Subcutaneous abdominal adipose tissue (tissue), 5 donors: ENCODE measurements around the gene ITFG2.

Experiments
- H3K27ac ChIP-seq: one replicate; pipeline ENCODE4 v1.7.0; 2013; ENCODE audit warnings: low read depth, mild to moderate bottlenecking, inconsistent platforms, low read length, moderate library complexity
- H3K27me3 ChIP-seq, 5 donors: one replicate each; pipeline ENCODE4 v1.7.0; 2013; ENCODE audit warnings: low read length in 5 of 5, inconsistent platforms in 1 of 5; ENCODE audit not compliant: control insufficient read depth in 5 of 5, insufficient read depth in 4 of 5
- H3K36me3 ChIP-seq, 5 donors: one replicate each; pipeline ENCODE4 v1.7.0; 2013; ENCODE audit warnings: low read length in 5 of 5; ENCODE audit not compliant: control insufficient read depth in 5 of 5, insufficient read depth in 5 of 5
- H3K4me1 ChIP-seq, 5 donors: one replicate each; pipeline ENCODE4 v1.7.0; 2013; ENCODE audit warnings: low read length in 5 of 5, mild to moderate bottlenecking in 3 of 5, moderate library complexity in 1 of 5; ENCODE audit not compliant: control insufficient read depth in 5 of 5, insufficient read depth in 5 of 5
- H3K4me3 ChIP-seq, 5 donors: one replicate each; pipeline ENCODE4 v1.7.0; 2013; ENCODE audit warnings: low read length in 5 of 5, low read depth in 1 of 5
- H3K9ac ChIP-seq, 5 donors: one replicate each; pipeline ENCODE4 v1.7.0; 2013; ENCODE audit warnings: low read length in 5 of 5, mild to moderate bottlenecking in 4 of 5, moderate library complexity in 3 of 5
- H3K9me3 ChIP-seq, 5 donors: one replicate each; pipeline ENCODE4 v1.7.0; 2013; ENCODE audit warnings: low read length in 5 of 5; ENCODE audit not compliant: control insufficient read depth in 5 of 5
- donor health status: healthy.
- donor health status: healthy.
- donor health status: healthy.
- donor health status: healthy.
- donor health status: healthy.

ITFG2 gene

GRCh38 chr12:2805143-2805520, 7.3 kb upstream of the ITFG2 start:
- no peak overlapping the region for H3K4me3 ChIP-seq
- no peak overlapping the region for H3K9ac ChIP-seq
- no peak overlapping the region for H3K27ac ChIP-seq
- no peaks in the 10 kb centered on the region for H3K9me3 ChIP-seq
- H3K27me3 ChIP-seq: no peaks in the 10 kb centered on the region
- peaks cover 0 to 50% (median 43%) of the 10 kb centered on the region in 5 donors for H3K36me3 ChIP-seq
- peaks cover 0 to 16% (median 6%) of the 10 kb centered on the region in 5 donors for H3K4me1 ChIP-seq

- H3K9ac ChIP-seq: no peak overlapping the region
- no peaks in the 10 kb centered on the region for H3K27me3 ChIP-seq
- H3K4me1 ChIP-seq: peaks cover 0 to 14% (median 7%) of the 10 kb centered on the region in 5 donors
- no peak overlapping the region for H3K4me3 ChIP-seq
- no peaks in the 10 kb centered on the region for H3K9me3 ChIP-seq
- H3K27ac ChIP-seq: no peak overlapping the region
- peaks cover 0 to 34% (median 27%) of the 10 kb centered on the region in 5 donors for H3K36me3 ChIP-seq
Observed at GRCh38 chr12:2806700-2807099, 5.8 kb upstream of the ITFG2 start.

- Histone ChIP-seq H3K27me3 (no peaks in the 10 kb centered on the region), H3K27ac (peak overlapping the region; percentile 94), H3K9me3 (no peaks in the 10 kb centered on the region), H3K4me1 (peaks cover 7 to 27% (median 22%) of the 10 kb centered on the region in 5 donors), H3K36me3 (peaks cover 0 to 9% (median 0%) of the 10 kb centered on the region in 5 donors), H3K4me3 (peak overlapping the region; percentile 77 to 99 (median 91)), H3K9ac (peak overlapping the region in 2 of 5 donors; percentile 75 to 84)
Observed at GRCh38 chr12:2811801-2812200, 667 bp upstream of the ITFG2 start.

- peak overlapping the region; percentile 65 to 88 (median 84) for H3K9ac ChIP-seq
Observed at GRCh38 chr12:2813214-2814185, 1.0 kb downstream of the ITFG2 start.

GRCh38 chr12:2819810-2820209, 7.3 kb downstream of the ITFG2 start:
- no peak overlapping the region for H3K27ac ChIP-seq
- H3K9ac ChIP-seq: no peak overlapping the region
- H3K36me3 ChIP-seq: peaks cover 12 to 88% (median 73%) of the 10 kb centered on the region in 5 donors
- H3K27me3 ChIP-seq: no peaks in the 10 kb centered on the region
- no peaks in the 10 kb centered on the region for H3K9me3 ChIP-seq
- no peak overlapping the region for H3K4me3 ChIP-seq
- H3K4me1 ChIP-seq: no peaks in the 10 kb centered on the region

More at GRCh38 chr12:2813214-2814185, 1.0 kb downstream of the ITFG2 start:
- H3K4me1 ChIP-seq: peaks cover 7 to 27% (median 22%) of the 10 kb centered on the region in 5 donors
- H3K27ac ChIP-seq: peak overlapping the region; percentile 94
- peak overlapping the region; percentile 77 to 99 (median 91) for H3K4me3 ChIP-seq
- H3K27me3 ChIP-seq: no peaks in the 10 kb centered on the region
- H3K36me3 ChIP-seq: peaks cover 0 to 26% (median 16%) of the 10 kb centered on the region in 5 donors
- no peaks in the 10 kb centered on the region for H3K9me3 ChIP-seq

- H3K9me3 ChIP-seq: no peaks in the 10 kb centered on the region
- peaks cover 14 to 91% (median 79%) of the 10 kb centered on the region in 5 donors for H3K36me3 ChIP-seq
- H3K27ac ChIP-seq: no peak overlapping the region
- H3K4me1 ChIP-seq: no peaks in the 10 kb centered on the region
- H3K4me3 ChIP-seq: no peak overlapping the region
- H3K27me3 ChIP-seq: no peaks in the 10 kb centered on the region
- H3K9ac ChIP-seq: no peak overlapping the region
Observed at GRCh38 chr12:2820432-2820831, 8.0 kb downstream of the ITFG2 start.

- H3K27ac ChIP-seq: no peak overlapping the region
- peaks cover 14 to 99% (median 92%) of the 10 kb centered on the region in 5 donors for H3K36me3 ChIP-seq
- H3K9me3 ChIP-seq: no peaks in the 10 kb centered on the region
- H3K27me3 ChIP-seq: no peaks in the 10 kb centered on the region
- no peak overlapping the region for H3K9ac ChIP-seq
- no peaks in the 10 kb centered on the region for H3K4me1 ChIP-seq
- no peak overlapping the region for H3K4me3 ChIP-seq
Observed at GRCh38 chr12:2823483-2823882, 11.0 kb downstream of the ITFG2 start.

GRCh38 chr12:2824541-2824940, 12.1 kb downstream of the ITFG2 start:
- Histone ChIP-seq H3K36me3 (peaks cover 18 to 99% (median 87%) of the 10 kb centered on the region in 5 donors), H3K4me3 (no peak overlapping the region), H3K9me3 (no peaks in the 10 kb centered on the region), H3K27me3 (no peaks in the 10 kb centered on the region), H3K4me1 (no peaks in the 10 kb centered on the region), H3K27ac (no peak overlapping the region), H3K9ac (no peak overlapping the region)

- Histone ChIP-seq H3K36me3 (peaks cover 18 to 97% (median 83%) of the 10 kb centered on the region in 5 donors), H3K9ac (no peak overlapping the region), H3K4me1 (no peaks in the 10 kb centered on the region), H3K9me3 (no peaks in the 10 kb centered on the region), H3K4me3 (no peak overlapping the region), H3K27ac (no peak overlapping the region), H3K27me3 (no peaks in the 10 kb centered on the region)
Observed at GRCh38 chr12:2825132-2825531, 12.7 kb downstream of the ITFG2 start.

- H3K36me3 ChIP-seq: peaks cover 18 to 96% (median 85%) of the 10 kb centered on the region in 5 donors
- H3K27ac ChIP-seq: no peak overlapping the region
- no peaks in the 10 kb centered on the region for H3K4me1 ChIP-seq
- H3K27me3 ChIP-seq: no peaks in the 10 kb centered on the region
- no peak overlapping the region for H3K4me3 ChIP-seq
- H3K9me3 ChIP-seq: no peaks in the 10 kb centered on the region
- H3K9ac ChIP-seq: no peak overlapping the region
Observed at GRCh38 chr12:2826036-2826435, 13.6 kb downstream of the ITFG2 start.
